Suprapubic skin (tissue), 4 donors: ENCODE data around the gene CCDC13. TPM values are rescaled to one million over a fixed set of nuclear protein-coding genes. Genes with fewer than 3 reads are reported as not detected.

Experiments
- DNase-seq, 2 donors: peaks; one replicate each; pipeline ENCODE4 v3.0.0-alpha.2; 2019; ENCODE audit warnings: low spot score in 2 of 2
- H3K27ac ChIP-seq: fragments of 200-600 bp; sonication (generic); one replicate; pipeline ENCODE4 v1.5.1; 2019
- H3K27me3 ChIP-seq: fragments of 200-600 bp; sonication (generic); one replicate; pipeline ENCODE4 v1.5.1; 2019
- H3K36me3 ChIP-seq: fragments of 200-600 bp; sonication (generic); one replicate; pipeline ENCODE4 v1.5.1; 2019
- H3K4me1 ChIP-seq: fragments of 200-600 bp; sonication (generic); one replicate; pipeline ENCODE4 v1.5.1; 2019
- H3K4me3 ChIP-seq: fragments of 200-600 bp; sonication (generic); one replicate; pipeline ENCODE4 v1.5.1; 2019; ENCODE audit warnings: mild to moderate bottlenecking
- H3K9me3 ChIP-seq: fragments of 200-600 bp; sonication (generic); one replicate; pipeline ENCODE4 v1.5.1; 2019
- EP300 ChIP-seq: sonication (generic); formaldehyde crosslinking; IDR thresholded peaks from one replicate; pipeline ENCODE4 v1.6.1; 2017; ENCODE audit warnings: antibody characterized with exemption
- POLR2A ChIP-seq, 2 donors: fragments of 450-650 bp; IDR thresholded peaks; one replicate each; pipeline ENCODE4 v1.6.1; 2017; ENCODE audit warnings: antibody characterized with exemption in 2 of 2, mild to moderate bottlenecking in 2 of 2, moderate library complexity in 2 of 2
- POLR2AphosphoS5 ChIP-seq, 3 donors: sonication (generic); formaldehyde crosslinking; IDR thresholded peaks; one replicate each; pipeline ENCODE4 v1.6.1; 2017; ENCODE audit warnings: antibody characterized with exemption in 3 of 3
- WGBS: methylation state at CpG from one replicate; pipeline ENCODE4 v1.1.5; 2018; 5-methylcytosine and 5-hydroxymethylcytosine counted together
- total RNA-seq, 4 donors: library from RNA; depleted of rRNA; stranded (reverse); fragments of >200 nt; gene quantifications; one replicate each; pipeline ENCODE4 v1.1.0, GENCODE V29; 2016
- TF ChIP-seq, protein P1 (sequence below), 2 donors: fragments of 200-600 bp in 1 of 2; fragments of 450-650 bp in 1 of 2; sonication (generic) in 1 of 2; IDR thresholded peaks; one replicate each; pipeline ENCODE4 v1.5.1; 2016 to 2019; ENCODE audit warnings: antibody characterized with exemption in 2 of 2, mild to moderate bottlenecking in 1 of 2, moderate library complexity in 1 of 2

Gene CCDC13
- total RNA-seq, 4 donors from 2014 or later, result 0.89 TPM; not detected in 3

DNA sequence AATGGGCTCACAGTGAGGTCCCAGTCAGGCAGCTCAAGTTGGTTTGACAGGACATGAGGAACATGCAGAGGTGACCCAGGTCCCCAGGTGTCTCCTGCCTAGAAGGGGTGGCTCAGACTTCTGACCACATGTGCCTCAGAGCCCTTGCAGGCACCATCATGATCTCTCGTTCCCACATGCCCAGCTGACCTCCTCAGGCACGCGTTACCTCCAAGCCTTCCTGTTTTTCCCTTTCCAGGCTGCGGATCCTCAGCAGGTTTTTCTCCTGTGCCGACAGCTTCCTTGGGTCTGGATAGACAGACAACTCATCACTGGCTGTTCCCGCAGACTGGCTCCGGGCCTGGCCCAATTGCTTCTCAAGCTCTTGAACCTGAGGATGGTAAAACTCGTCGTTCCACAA, 30.4 kb downstream of the CCDC13 start:
- peak in 1 of 2 donors; percentile 63 for DNase-seq
- peaks cover 36% of the 10 kb centered on the region for H3K4me1 ChIP-seq
- H3K9me3 ChIP-seq, result no peaks in the 10 kb centered on the region
- TF ChIP-seq POLR2AphosphoS5 (IDR thresholded peaks at IDR 0.05) (no peak), EP300 (no peak), POLR2A (IDR thresholded peaks at IDR 0.05) (no peak)
- TF ChIP-seq, protein P1, sequence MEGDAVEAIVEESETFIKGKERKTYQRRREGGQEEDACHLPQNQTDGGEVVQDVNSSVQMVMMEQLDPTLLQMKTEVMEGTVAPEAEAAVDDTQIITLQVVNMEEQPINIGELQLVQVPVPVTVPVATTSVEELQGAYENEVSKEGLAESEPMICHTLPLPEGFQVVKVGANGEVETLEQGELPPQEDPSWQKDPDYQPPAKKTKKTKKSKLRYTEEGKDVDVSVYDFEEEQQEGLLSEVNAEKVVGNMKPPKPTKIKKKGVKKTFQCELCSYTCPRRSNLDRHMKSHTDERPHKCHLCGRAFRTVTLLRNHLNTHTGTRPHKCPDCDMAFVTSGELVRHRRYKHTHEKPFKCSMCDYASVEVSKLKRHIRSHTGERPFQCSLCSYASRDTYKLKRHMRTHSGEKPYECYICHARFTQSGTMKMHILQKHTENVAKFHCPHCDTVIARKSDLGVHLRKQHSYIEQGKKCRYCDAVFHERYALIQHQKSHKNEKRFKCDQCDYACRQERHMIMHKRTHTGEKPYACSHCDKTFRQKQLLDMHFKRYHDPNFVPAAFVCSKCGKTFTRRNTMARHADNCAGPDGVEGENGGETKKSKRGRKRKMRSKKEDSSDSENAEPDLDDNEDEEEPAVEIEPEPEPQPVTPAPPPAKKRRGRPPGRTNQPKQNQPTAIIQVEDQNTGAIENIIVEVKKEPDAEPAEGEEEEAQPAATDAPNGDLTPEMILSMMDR (IDR thresholded peaks at IDR 0.05), result no peak
- no peak overlapping the region for H3K4me3 ChIP-seq
- 89% methylated on average over 9 of the region's 9 CpGs for WGBS
- H3K36me3 ChIP-seq, result no peaks in the 10 kb centered on the region
- no peak overlapping the region for H3K27ac ChIP-seq
- no peaks in the 10 kb centered on the region for H3K27me3 ChIP-seq

DNA sequence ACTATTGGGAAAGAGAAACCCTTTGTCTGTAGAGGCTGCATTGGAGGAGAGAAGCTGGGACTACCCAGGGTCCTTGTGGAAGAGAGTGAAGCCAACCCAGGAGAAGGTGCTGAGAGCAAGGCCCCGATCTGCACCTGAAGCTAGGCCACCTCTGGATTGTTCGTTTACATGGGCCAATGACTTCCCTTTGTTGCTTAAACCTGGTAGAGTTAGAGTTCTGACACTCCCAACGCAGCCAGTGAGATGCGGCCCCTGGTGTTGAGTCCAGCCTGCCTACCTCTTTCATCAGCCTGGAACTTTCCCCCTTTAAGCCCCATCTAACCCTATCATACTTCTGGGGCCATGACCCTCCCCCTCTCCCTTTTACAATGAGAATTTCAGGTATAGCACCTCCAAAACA, 30.8 kb downstream of the CCDC13 start:
- TF ChIP-seq EP300 (no peak), POLR2A (IDR thresholded peaks at IDR 0.05) (no peak), POLR2AphosphoS5 (IDR thresholded peaks at IDR 0.05) (no peak)
- TF ChIP-seq, protein P1 (IDR thresholded peaks at IDR 0.05), result no peak
- Histone ChIP-seq H3K27me3 (no peaks in the 10 kb centered on the region), H3K4me1 (peaks cover 32% of the 10 kb centered on the region), H3K36me3 (no peaks in the 10 kb centered on the region), H3K9me3 (no peaks in the 10 kb centered on the region), H3K4me3 (no peak overlapping the region), H3K27ac (no peak overlapping the region)
- DNase-seq, result peak in 1 of 2 donors; percentile 56
- 95% methylated on average over 4 of the region's 4 CpGs for WGBS

DNA sequence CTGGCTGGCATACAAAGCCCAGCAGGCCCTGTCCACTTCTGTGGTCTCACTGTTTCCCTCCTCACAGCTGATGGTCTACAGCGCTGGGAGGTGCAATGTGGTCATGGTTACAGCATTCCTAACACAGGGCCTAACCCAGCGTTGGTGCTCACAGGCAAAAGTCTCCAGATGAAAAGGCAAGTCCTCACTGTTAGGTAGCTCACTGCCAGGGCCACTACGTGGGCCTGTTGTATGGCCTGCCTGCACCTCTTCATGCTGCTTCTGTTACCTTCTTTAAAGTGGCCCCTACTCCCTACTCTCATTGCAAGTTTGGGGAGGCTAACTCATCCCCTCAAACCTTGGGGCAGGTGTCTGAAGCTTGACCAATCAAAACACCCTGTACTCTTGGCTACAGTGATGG, 31.3 kb downstream of the CCDC13 start:
- no peaks in the 10 kb centered on the region for H3K36me3 ChIP-seq
- WGBS, result 89% methylated on average over 3 of the region's 3 CpGs
- H3K9me3 ChIP-seq, result no peaks in the 10 kb centered on the region
- DNase-seq, result peak in 1 of 2 donors; percentile 54
- no peak overlapping the region for H3K4me3 ChIP-seq
- peaks cover 27% of the 10 kb centered on the region for H3K4me1 ChIP-seq
- TF ChIP-seq, protein P1 (IDR thresholded peaks at IDR 0.05), result no peak
- no peak for TF ChIP-seq POLR2AphosphoS5 (IDR thresholded peaks at IDR 0.05)
- no peak for TF ChIP-seq EP300
- no peak for TF ChIP-seq POLR2A (IDR thresholded peaks at IDR 0.05)
- no peak overlapping the region for H3K27ac ChIP-seq
- H3K27me3 ChIP-seq, result no peaks in the 10 kb centered on the region

DNA sequence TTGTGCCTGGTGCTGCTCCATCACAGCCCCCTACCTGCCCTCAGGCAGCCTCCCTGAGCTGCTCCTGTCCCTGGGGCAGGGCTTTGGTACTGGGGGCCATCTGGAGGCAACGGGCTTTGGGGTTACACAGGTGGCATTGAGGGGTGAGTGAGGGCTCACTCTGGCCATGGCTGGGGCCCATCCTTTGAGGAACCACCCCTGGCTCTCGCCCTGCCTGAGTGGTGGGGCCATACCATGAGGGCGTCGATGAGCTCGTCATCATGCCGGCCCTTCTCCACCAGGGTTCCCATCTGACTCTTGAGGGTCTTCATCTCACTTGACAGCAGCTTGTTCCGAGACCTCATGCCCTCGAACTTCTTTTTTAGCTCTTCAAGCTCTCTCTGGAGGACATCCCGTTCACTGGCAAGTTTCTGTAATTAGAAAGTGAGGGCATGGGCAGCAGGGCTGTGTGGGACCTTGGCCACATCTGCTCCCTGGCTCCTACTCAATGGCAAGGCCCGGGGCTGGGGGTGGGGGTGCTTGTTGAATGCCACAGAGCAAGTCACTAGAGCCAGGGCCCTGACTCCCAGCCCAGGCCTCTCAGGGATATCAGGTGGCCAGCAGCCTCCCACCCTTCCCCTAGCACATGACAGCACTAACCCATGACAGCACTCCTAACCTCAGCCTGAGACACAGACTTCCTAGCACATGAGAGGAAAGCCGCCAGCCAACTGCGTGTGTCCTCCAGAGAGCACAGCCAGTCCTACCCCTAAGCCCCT, 33.5 kb downstream of the CCDC13 start:
- H3K27ac ChIP-seq, result peak overlapping the region; percentile 38
- no peaks in the 10 kb centered on the region for H3K27me3 ChIP-seq
- no peaks in the 10 kb centered on the region for H3K9me3 ChIP-seq
- WGBS, result 80% methylated on average over 12 of the region's 12 CpGs
- H3K4me1 ChIP-seq, result peaks cover 10% of the 10 kb centered on the region
- DNase-seq, result peak in 1 of 2 donors; percentile 80
- no peaks in the 10 kb centered on the region for H3K36me3 ChIP-seq
- no peak overlapping the region for H3K4me3 ChIP-seq
- TF ChIP-seq POLR2AphosphoS5 (IDR thresholded peaks at IDR 0.05) (no peak), EP300 (no peak), POLR2A (IDR thresholded peaks at IDR 0.05) (no peak)
- TF ChIP-seq, protein P1 (IDR thresholded peaks at IDR 0.05), result no peak

DNA sequence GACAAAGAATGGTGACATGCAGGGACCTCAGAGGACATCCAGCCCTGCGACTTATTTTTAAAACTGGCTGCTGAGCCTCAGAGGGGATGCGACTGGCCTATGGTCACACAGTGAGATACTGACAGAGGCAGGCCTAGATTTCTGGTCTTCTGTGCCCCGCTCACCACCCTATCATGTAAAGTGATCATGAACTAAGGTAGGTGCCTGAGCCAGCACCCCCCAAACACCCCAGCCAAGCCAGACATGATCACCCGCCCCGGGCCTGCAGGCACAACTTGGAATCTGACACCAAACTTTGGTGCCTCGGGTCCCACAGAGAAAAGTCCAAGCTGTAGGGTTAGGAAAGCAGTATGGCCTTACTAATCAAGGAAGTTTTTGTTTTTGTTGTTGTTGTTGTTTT, 36.5 kb downstream of the CCDC13 start:
- Histone ChIP-seq H3K27me3 (no peaks in the 10 kb centered on the region), H3K4me1 (peaks cover 10% of the 10 kb centered on the region), H3K27ac (no peak overlapping the region), H3K9me3 (no peaks in the 10 kb centered on the region), H3K36me3 (no peaks in the 10 kb centered on the region), H3K4me3 (no peak overlapping the region)
- peak in 1 of 2 donors; percentile 62 for DNase-seq
- TF ChIP-seq POLR2AphosphoS5 (IDR thresholded peaks at IDR 0.05) (no peak), EP300 (no peak), POLR2A (IDR thresholded peaks at IDR 0.05) (no peak)
- TF ChIP-seq, protein P1 (IDR thresholded peaks at IDR 0.05), result no peak
- WGBS, result 92% methylated on average over 6 of the region's 6 CpGs
